T-helper 9 cell (primary cell): ENCODE results near the gene COBLL1.

Experiments used
- DNase-seq: peaks from one replicate; pipeline ENCODE4 v3.0.0-alpha.2; 2020

Gene COBLL1

GRCh38 chr2:164706522-164706921 lies 135.1 kb downstream of the COBLL1 start:
- no peak for DNase-seq

- DNase-seq, result no peak
Measured at GRCh38 chr2:164705412-164706167, 136.0 kb downstream of the COBLL1 start.

GRCh38 chr2:164703915-164704706 lies 137.5 kb downstream of the COBLL1 start:
- DNase-seq, result no peak

- no peak for DNase-seq
Measured at GRCh38 chr2:164701565-164701964, 140.1 kb downstream of the COBLL1 start.

GRCh38 chr2:164700390-164700789 lies 141.2 kb downstream of the COBLL1 start:
- DNase-seq, result no peak

GRCh38 chr2:164697688-164698461 lies 143.7 kb downstream of the COBLL1 start:
- DNase-seq, result no peak

- no peak for DNase-seq
Measured at GRCh38 chr2:164696634-164697033, 145.0 kb downstream of the COBLL1 start.

- DNase-seq, result no peak
Measured at GRCh38 chr2:164694275-164694695, 147.3 kb downstream of the COBLL1 start.

GRCh38 chr2:164693834-164694233 lies 147.8 kb downstream of the COBLL1 start:
- DNase-seq, result no peak

GRCh38 chr2:164693390-164693789 lies 148.2 kb downstream of the COBLL1 start:
- no peak for DNase-seq

- DNase-seq, result no peak
Measured at GRCh38 chr2:164692958-164693357, 148.7 kb downstream of the COBLL1 start.

GRCh38 chr2:164692114-164692513 lies 149.5 kb downstream of the COBLL1 start:
- DNase-seq, result no peak

GRCh38 chr2:164691346-164691887 lies 150.2 kb downstream of the COBLL1 start:
- no peak for DNase-seq

GRCh38 chr2:164690361-164690760 lies 151.3 kb downstream of the COBLL1 start:
- no peak for DNase-seq

GRCh38 chr2:164688896-164689419 lies 152.7 kb downstream of the COBLL1 start:
- no peak for DNase-seq

GRCh38 chr2:164681009-164681408 lies 160.6 kb downstream of the COBLL1 start:
- no peak for DNase-seq

GRCh38 chr2:164678631-164679149 lies 162.9 kb downstream of the COBLL1 start:
- no peak for DNase-seq

GRCh38 chr2:164677733-164678132 lies 163.9 kb downstream of the COBLL1 start:
- no peak for DNase-seq

- no peak for DNase-seq
Measured at GRCh38 chr2:164677271-164677670, 164.4 kb downstream of the COBLL1 start.

GRCh38 chr2:164675687-164676086 lies 165.9 kb downstream of the COBLL1 start:
- DNase-seq, result no peak

- DNase-seq, result no peak
Measured at GRCh38 chr2:164675027-164675426, 166.6 kb downstream of the COBLL1 start.

GRCh38 chr2:164671664-164672396 lies 169.8 kb downstream of the COBLL1 start:
- no peak for DNase-seq
